Neural progenitor cell (in vitro differentiated cells): Measurements from ENCODE around the gene FRMPD1.

Experiments
- EZH2 ChIP-seq: fragments of 200-600 bp; sonication (generic); IDR thresholded peaks from 2 replicates; pipeline ENCODE4 v1.6.1; 2017; ENCODE audit warnings: antibody characterized with exemption, mild to moderate bottlenecking, moderate library complexity
- EZH2phosphoT487 ChIP-seq: fragments of 200-600 bp; sonication (generic); IDR thresholded peaks from 2 replicates; pipeline ENCODE4 v1.6.1; 2017; ENCODE audit warnings: antibody characterized with exemption
- TF ChIP-seq, protein P1 (sequence below): fragments of 200-600 bp; sonication (generic); IDR thresholded peaks from 2 replicates; pipeline ENCODE4 v1.5.1; 2017; ENCODE audit warnings: antibody characterized with exemption, mild to moderate bottlenecking

GRCh38 chr9:37790096-37790495 is 139.3 kb downstream of the FRMPD1 start:
- TF ChIP-seq EZH2 (no peak), EZH2phosphoT487 (no peak)
- TF ChIP-seq, protein P1, sequence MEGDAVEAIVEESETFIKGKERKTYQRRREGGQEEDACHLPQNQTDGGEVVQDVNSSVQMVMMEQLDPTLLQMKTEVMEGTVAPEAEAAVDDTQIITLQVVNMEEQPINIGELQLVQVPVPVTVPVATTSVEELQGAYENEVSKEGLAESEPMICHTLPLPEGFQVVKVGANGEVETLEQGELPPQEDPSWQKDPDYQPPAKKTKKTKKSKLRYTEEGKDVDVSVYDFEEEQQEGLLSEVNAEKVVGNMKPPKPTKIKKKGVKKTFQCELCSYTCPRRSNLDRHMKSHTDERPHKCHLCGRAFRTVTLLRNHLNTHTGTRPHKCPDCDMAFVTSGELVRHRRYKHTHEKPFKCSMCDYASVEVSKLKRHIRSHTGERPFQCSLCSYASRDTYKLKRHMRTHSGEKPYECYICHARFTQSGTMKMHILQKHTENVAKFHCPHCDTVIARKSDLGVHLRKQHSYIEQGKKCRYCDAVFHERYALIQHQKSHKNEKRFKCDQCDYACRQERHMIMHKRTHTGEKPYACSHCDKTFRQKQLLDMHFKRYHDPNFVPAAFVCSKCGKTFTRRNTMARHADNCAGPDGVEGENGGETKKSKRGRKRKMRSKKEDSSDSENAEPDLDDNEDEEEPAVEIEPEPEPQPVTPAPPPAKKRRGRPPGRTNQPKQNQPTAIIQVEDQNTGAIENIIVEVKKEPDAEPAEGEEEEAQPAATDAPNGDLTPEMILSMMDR, result no peak
